ENCODE measurements around the gene RPL9. TPM values are rescaled to one million over a fixed set of nuclear protein-coding genes. Genes with fewer than 3 reads are reported as not detected.
"Not testable (repeated sequence)": the region's sequence is repeated elsewhere in the genome, so short reads cannot be mapped to it uniquely, and the experiment has no call there.

The RPL9 gene
- total and polyA plus RNA-seq, 11 donors = 576 to 2,059 (median 926) TPM

DNA sequence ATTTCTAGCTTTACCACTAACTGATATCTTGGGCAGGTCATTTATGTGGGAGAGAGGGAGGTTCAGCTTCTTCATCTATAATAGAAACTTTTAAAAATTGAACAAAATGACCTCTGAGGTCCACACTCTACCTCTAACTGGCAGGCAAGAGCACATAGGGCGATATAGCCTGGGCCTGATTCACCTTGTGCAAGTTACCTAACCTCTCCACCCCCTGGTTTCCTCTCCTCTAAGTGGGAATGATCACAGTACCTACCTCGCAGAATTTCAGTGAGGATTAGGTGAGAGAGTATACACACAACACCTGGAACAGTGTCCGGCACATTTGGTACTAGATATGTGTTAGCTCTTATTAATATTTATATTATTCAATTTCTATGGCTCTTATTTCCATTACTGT is 36.5 kb downstream of the RPL9 start:
- no peak overlapping the region for H3K4me3 ChIP-seq
- 81 to 93% (median 90%) methylated on average over 3 of the region's 3 CpGs for WGBS, 4 donors
- no peak overlapping the region for H3K27ac ChIP-seq
- no peak for DNase-seq
- H3K9me3 ChIP-seq = no peaks in the 10 kb centered on the region
- H3K36me3 ChIP-seq = no peaks in the 10 kb centered on the region
- H3K4me1 ChIP-seq = no peaks in the 10 kb centered on the region
- H3K27me3 ChIP-seq = no peaks in the 10 kb centered on the region
- intact Hi-C loops (cut with DNase I) = no loop called here
- ATAC-seq = no peak
- no peak for TF ChIP-seq POLR2A (IDR thresholded peaks at IDR 0.05)
- TF ChIP-seq CTCF (IDR thresholded peaks at IDR 0.05) = no peak

- Histone ChIP-seq H3K4me1 (no peaks in the 10 kb centered on the region), H3K4me3 (no peak overlapping the region), H3K36me3 (no peaks in the 10 kb centered on the region), H3K27me3 (no peaks in the 10 kb centered on the region), H3K9me3 (no peaks in the 10 kb centered on the region), H3K27ac (no peak overlapping the region)
- 57 to 70% (median 62%) methylated on average over 2 of the region's 2 CpGs for WGBS, 4 donors
- intact Hi-C loops (cut with DNase I) = no loop called here
- TF ChIP-seq CTCF (IDR thresholded peaks at IDR 0.05) = no peak
- TF ChIP-seq POLR2A (IDR thresholded peaks at IDR 0.05) = no peak
- ATAC-seq = no peak
- no peak for DNase-seq
Observed at GRCh38 chr4:39415678-39416283, 42.9 kb downstream of the RPL9 start.

- 88 to 96% (median 91%) methylated on average over 8 of the region's 8 CpGs for WGBS, 4 donors
- H3K36me3 ChIP-seq; DNase-seq; H3K4me3 ChIP-seq; H3K27me3 ChIP-seq; ATAC-seq; intact Hi-C loops (cut with DNase I); H3K9me3 ChIP-seq; H3K27ac ChIP-seq; H3K4me1 ChIP-seq: not testable (repeated sequence)
Observed at GRCh38 chr4:39411561-39411960, 47.2 kb downstream of the RPL9 start.

GRCh38 chr4:39410415-39410814 is 48.3 kb downstream of the RPL9 start:
- intact Hi-C loops (cut with DNase I) = no loop called here
- ATAC-seq = no peak
- 47 to 59% (median 54%) methylated on average over 5 of the region's 5 CpGs for WGBS, 4 donors

More at GRCh38 chr4:39410415-39410814, 48.3 kb downstream of the RPL9 start:
- Histone ChIP-seq H3K4me1 (no peaks in the 10 kb centered on the region), H3K9me3 (no peaks in the 10 kb centered on the region), H3K36me3 (no peaks in the 10 kb centered on the region), H3K27ac (no peak overlapping the region), H3K4me3 (no peak overlapping the region), H3K27me3 (peaks cover 0 to 9% (median 0%) of the 10 kb centered on the region in 9 donors)
- TF ChIP-seq POLR2A (IDR thresholded peaks at IDR 0.05) = no peak
- peak in 4 of 12 donors; percentile 10 to 25 (median 16) for TF ChIP-seq CTCF (IDR thresholded peaks at IDR 0.05)
- no peak for DNase-seq
